ELR (cell line): Measurements from ENCODE around the gene SLC9A9.

ENCODE experiments used
- DNase-seq: peaks from one replicate; pipeline ENCODE4 v3.0.0-alpha.2; 2015; ENCODE audit warnings: low read depth

The SLC9A9 gene

DNA sequence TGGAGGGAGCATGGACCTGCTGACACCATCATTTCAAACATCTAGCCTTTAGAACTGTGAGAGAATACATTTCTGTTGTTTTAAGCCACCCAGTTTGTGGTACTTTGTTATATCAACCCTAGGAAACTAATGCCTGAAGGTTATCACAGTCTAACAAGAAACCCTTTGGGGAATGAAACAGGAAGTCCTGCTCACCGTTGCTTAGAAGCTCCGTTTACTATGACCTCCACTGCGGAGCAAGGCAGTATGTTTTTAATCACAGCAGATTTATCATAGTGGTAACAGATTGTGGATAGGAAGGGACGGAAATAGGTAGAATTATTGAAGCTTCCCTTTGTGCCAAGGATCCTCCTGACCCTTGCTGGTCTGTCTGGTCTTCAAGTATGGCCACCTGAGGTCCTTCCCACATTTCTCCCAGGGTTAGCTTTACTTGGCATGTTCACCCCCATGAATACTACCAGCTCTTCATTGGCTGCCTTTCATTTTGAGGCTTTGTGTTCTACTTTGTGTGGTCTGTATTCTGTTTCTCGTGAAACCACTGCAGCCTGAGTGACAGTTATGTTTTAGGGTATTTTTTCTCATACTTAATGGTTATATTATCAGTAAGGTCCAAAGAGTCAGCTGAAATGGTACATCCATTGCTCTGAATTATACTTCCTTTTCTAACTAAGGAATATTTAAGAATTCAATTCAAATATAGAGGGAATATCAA is 527.1 kb downstream of the SLC9A9 start:
- no peak for DNase-seq

DNA sequence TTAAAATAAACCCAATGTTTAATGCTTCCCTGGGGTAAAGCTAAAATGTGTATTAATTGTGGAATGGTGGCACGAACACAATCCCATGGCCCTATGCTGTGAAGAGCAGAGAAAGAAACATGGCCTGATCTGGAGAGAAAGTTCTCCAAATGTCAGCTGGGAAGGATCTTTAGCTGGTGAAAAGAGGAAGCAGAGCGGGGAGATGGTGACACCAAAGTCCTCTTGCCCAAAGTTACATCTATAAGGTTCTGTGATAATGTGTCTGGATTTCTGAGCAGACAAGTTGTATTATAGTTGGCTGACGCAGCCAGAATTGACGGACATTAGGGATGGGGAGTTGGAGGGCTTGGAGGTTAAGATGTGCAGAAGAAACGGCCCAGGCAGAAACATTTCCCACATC is 532.5 kb downstream of the SLC9A9 start:
- no peak for DNase-seq

DNA sequence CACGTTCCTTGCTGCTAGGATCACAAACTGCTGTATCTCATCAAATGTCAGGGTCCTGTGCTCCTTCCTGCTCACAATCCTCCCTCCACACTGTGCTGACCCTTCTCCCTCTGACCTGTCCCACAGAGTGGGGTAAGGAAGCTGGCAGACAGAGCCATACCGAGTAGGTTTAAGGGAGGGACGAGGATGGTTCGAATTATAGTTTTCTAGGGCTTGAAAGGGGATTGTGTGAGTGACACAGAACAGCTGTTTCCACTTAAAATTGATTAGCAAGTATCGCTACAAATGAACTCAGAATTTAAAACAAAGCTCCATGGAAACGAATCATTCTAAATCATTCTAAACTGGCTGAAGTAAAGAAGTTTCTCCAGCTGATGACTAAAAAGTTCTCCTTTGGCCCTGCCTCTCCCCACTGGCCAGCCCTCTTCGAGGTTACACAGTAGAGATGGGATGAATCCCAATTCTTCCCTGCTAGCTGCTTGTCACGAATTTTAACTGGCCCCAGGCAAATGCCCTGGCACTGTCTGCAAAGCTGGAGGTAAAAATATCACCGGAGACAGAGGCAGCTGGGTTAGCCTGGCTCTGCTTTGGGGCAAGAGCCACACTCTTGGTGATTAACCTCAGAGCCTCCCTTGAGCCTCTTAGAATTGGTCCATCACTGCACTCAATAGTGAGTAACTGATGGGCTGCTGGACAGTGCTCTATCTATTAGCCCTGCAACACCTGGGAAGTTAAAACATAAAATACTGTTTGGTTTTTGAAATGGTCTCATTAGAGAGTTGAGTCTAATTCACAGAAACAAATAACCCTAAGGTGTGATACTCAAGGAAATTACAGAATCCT is 533.8 kb downstream of the SLC9A9 start:
- no peak for DNase-seq

DNA sequence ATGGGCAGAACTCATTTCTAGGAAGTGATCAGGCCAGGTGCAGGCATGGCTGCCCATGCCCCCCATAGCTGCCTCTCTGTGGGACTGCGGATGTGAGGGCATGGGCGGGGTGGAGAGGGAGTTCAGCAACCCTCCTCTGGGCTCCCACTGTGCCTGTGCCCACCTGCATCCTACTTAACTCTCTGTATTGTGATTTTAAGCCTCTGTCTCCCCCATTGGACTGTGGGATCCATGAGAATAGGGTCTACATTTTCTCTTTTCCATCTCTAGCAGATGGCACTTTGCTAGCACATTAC is 534.4 kb downstream of the SLC9A9 start:
- DNase-seq: no peak

DNA sequence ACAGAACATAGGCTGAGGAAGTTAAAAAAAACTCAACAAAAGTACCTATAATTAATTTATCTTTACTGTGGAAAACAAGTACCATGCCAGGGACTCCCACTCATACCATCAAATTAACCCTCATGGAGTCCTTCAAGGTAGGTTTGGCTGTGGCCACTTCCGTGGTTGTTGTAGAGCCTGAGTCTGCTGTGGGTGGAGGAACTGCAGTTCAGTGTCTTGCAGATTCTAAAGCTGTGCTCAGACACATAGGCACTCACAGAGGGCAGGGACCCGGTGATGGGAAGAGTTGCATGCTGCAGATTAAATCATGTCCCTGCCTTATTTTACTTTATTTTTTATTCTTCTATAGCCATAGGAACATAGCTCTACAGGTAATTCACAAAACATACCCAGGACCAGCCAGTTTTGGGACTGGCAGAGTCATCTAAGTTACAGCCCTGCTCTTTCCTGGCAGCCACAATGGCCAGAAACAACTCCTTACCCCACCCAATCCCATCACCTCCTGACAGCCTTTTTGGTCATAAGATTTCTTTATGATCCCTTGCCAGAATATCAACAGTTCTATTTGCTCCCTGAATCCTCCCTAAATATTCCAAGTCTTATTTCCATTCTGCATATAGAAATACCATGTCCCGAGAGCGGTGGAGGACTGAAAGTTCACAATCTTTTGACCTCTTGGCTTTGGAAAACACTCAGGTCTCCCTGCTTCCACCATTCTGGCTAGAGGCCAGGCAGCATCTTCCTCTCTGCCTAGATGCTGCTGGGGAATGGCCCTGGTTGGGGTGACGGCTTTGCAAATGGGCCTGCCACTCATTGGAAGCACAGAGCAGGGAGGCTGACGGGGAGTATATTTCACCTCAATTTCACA is 535.0 kb downstream of the SLC9A9 start:
- DNase-seq: no peak

DNA sequence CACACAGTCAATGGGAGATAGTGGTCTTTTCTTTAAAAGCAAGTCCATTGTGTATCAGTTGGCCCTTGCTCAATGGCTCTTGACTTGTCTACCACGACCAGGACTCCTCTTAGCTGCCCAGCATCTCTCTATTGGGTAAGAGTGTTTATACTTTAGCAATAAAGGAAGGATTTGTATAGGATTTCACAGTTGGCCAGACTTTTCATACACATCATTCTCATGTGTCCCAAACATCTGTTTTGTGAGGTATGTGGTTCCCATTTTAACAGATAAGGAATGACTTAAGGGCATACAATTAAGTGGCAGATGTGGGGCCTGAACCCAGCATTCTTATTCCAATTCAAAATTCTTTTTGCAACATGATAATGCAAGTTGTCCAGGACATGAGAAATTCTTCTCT is 537.2 kb downstream of the SLC9A9 start:
- no peak for DNase-seq

DNA sequence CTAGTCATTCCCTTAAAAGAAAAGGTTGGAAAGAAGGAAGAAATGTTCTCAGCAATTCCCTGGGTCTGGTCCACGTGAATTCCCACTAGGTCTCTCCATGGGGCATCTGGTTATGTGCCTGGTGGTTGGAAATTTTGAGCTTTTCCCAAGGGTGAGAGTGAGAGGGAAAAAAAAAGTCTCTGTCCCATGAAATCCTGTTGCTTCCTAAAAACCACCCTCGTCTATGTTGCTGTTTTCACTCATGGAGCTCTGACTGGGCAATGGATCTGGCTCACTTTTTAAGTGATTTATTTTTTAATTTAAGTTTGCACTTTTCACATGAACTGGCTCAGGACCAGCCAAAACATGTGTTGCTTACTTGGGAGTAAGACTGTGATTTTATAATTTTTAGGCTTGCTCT is 538.6 kb downstream of the SLC9A9 start:
- no peak for DNase-seq

DNA sequence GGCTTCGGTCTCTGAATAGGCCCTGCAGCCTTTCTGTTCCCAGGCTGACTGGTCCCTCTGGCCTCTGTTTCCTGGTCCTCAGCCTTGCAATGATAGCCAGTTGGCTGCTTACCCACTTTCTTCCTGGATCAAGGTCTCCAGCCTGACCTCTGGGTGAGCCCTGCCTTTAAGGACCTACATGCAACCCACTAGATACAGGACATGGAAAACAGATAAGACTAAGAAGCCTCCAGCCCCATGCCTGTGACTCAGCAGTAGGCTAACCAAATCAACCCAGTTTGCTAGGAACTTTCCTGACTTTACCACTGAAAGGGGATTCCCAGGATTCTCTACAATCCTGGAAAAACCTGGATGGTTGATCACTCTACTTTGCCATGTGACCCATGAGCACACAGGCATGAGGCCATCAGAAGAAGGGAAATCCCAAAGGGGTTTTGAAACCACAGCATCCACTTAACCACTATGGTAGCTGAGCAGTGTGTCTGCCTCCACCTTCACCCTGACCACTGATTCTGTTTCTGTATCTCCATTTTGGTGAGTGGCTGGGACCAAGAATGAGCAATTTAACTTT is 540.6 kb downstream of the SLC9A9 start:
- peak; percentile 42 for DNase-seq

DNA sequence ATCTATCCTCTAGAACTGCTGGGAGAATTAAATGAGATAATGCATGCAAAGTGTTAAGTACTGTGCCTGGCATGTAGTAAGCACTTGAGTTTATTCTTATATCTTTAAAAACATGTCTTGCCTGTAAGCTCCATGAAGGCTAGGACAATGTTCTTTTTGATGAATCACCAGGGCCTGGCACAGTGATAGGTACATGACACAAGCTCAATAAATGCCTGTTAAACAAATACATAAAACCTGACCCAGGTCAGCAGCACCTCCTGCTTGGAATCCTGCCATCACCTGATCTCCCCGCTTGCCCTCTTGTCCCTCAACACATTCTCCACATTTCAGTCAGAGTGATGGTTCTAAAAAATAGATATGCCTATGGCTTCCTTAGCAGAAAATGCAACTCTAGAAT is 541.9 kb downstream of the SLC9A9 start:
- DNase-seq: no peak

DNA sequence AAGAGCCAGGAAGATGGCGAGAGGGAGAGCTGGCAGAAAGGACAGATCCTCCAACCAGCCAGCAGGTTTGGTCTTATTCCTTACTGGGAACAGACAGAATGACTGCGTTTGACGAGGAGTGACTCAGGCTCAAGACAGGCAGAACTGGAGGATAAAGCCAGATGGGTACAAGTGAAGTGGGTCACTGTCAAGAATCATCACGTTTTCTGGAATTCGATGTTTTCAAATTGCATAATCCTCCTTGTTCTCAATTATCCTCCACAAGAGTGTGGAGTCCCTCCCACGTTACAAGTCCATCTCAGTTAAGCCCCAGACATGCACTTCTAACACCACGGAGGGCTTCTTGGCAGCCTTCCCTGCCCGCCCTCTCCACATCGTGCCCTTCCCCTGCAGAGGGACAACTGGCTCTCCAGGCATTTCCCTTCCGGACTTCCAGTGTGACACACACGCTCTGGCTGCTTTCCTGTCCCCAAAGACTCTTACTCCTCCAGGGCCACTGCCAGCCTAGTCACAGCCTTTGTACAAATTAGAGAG is 545.6 kb downstream of the SLC9A9 start:
- peak; percentile 79 for DNase-seq

DNA sequence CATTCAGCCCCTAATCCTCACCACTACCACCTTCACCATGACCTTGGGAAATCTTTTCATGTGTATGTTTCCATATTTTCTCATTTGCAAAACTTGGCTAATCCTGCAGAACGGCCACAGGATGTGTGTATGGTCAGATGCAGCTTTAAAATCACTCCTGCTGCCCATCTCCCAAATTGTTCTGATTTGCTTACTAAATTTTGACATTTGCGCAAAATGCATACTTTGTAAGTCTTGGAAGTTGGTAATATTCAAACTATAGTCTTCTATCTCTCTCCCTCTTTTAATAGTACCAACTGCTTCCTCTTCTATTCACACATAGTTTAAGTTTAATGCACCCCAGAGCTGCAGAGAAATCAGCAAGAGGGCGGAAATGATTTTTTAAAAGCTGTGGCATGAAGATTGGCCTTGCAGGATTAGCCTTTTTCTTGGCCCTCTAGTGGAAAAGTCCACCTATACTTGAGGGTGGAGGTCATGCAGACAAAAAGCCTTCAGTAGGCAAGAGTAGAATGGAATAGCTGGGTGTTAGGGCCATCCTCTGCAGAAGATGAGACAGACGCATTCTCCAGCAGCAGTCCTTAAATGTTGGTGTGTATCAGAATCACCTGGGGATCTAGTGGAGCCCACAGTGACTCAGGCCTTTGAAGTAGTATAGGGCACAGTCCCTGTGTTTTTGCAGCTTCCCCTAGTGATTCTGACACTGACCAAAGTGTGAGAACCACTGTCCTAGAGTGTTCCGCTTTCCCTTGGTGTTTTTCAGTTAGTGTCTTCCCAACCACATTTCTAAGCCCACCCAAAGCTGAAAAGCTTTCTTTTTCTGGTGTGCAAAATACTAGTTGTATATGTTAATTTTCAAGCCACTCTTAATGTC is 547.0 kb downstream of the SLC9A9 start:
- DNase-seq: no peak

DNA sequence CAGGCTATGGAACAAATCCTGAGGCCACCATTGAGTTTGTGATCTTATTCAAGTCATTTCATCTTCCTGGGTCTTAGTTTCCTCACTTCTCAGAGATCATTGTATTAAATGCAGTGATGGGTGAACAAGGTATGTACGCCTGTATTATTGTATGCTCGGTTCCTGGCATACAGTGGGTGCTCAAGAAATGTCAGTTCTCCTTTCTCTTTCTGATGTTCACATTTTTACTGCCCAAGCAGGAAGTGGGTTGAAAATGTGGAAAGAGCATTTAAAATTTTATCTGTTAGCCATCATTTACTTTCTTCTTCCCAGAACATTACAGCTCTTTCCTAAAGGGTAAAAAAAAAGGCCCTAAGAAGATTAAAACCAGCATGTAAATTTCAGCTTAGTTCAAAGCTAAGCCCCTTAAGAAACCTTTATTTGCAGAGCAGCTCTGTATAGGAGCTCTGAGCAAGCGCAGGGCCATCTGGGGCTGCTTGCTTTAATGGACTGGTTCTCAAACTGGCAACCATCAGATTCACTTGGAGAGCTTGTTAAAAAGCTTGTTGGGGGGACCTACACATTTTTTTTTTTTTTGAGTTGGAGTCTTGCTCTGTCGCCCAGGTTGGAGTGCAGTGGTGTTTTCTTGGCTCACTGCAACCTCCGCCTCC is 549.3 kb downstream of the SLC9A9 start:
- DNase-seq: no peak

DNA sequence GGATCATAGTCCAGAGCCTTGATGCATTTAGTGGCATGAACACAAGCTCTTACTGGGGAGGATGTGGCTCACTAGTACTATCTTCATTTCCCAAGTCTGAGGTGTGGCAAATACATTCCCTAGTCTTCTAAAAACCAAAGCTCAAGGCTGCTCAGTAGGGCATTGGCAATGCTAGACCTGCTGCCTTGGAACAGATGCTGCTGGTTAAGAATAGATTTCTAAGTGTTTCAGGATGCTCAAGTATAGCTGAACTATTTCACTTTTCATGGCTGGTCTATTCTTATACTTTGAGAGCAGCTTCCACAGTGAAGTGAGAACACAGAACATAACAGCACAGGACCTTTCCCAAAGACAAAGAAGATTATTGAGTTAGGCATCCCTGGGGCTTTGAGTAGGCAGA is 549.9 kb downstream of the SLC9A9 start:
- no peak for DNase-seq

DNA sequence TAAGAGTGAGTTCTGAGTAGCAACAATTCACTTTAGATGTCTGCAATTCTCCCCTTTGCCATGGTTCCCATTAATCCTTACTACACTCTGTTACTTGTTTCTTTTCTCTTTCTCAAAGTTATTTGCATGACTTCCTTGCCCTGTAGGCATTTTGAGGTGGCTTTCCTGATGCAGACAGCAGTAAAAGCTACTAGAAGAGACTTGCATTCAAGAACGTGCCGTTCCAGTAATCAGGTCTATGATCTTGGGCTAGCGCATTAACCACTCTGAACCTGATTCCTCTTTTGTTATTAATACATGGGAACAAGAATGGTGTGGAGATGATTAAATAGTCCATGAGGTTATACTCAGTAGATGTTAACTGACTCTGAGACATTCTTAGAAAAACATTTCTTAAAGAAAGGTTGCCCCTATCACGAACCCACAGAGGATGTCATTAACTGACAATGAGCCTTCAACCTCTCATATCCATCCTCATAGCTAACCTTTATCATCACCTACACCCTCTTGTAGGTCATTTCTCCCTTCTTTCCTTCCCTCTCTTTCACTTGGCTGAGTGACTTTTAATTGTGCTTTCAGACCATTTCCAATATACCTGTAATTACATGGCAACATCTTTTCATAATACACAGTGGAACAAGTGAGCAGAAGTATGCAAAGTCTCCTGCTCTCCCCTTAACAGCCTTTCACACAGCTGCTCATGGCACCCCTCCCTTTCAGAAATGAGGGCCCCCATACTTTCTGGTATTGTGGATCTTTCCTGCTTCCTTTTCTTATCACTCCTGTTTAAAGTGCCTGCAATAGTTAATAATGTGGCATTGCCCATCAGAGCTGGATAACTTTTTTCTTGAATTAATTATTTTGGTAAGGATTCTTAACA is 552.8 kb downstream of the SLC9A9 start:
- no peak for DNase-seq

DNA sequence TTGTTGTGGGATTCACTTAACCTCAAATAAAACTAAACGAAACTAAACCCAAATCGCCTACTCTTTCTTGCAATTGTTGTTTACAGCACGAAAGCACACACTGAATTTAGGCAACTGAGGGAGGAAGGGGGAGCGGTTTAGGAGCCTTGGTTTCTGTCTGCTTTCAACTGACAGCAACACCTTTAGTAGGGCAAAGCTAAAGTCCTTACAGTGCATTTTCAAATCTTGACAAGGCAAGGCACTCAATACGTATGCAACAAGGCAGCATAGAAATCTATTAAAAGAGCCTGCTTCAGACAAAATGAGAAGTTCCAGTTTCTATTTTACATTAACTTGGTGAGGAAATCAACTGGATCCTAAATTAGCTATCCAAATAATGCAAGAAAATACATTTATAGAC is 554.1 kb downstream of the SLC9A9 start:
- no peak for DNase-seq

DNA sequence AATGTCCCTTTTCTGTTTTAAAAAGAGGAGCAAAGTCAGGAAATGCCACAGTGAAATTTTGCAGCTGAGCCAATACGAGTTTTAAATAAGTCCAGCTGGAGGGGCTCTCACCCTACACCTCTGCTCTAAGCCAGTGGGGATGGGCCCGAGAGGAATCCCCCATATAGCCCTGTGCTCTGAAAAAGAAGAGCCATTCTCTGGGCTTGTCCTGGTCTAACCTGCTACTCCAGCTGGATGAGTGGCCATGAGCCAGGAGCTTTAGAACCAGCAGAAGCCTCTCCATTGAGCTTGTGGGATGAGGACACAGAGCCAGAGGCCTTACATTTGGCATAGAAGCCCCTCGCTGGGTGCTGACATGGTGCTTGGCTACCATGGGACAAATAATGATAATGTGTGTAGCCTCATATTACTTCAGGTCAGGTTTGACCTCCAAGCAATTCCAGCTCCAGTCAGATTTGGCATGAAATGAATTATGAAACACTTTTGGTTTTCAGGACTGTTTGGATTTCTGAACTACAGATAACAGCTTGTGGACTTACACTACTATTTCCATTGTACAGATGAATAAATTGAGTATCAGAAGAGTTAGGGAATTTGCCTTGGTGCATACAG is 556.3 kb downstream of the SLC9A9 start:
- DNase-seq: no peak

DNA sequence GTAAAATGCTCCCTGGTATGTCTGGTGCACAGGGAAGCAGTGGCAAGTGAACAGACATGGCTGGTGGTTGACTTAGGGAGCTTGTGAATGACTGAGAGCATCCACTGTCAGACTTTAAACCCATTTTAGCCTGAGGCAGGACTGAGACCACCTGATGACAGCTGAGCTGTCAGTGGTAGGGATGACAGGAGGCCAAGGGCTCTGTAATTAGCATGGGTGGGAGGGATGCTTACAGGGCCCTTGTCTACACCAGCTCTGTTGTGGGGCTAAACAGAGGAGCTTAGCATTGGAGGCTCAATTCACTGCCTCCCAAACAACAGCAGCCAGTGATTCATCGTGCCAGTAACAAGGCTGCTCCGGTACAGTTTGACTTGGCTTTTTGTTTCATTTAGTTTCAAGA is 559.3 kb downstream of the SLC9A9 start:
- no peak for DNase-seq

DNA sequence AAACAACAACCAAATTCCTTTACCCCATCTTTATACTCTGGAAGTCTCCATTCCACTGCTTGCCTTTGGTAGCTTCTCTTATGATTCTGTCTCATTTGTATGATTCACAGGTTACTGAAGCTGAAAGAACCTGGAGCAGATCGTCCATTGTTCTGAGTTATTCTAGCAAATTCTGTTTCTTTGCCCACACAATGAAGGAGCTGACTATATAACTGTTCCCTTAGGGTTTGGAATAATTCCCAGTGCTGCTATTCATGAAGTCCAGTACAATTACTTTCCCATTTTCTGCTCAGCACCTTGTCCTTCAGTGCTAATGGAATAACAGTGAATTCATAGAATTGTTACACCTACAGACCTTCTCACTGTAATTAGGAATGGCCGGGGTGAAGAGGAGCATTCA is 560.9 kb downstream of the SLC9A9 start:
- DNase-seq: no peak

DNA sequence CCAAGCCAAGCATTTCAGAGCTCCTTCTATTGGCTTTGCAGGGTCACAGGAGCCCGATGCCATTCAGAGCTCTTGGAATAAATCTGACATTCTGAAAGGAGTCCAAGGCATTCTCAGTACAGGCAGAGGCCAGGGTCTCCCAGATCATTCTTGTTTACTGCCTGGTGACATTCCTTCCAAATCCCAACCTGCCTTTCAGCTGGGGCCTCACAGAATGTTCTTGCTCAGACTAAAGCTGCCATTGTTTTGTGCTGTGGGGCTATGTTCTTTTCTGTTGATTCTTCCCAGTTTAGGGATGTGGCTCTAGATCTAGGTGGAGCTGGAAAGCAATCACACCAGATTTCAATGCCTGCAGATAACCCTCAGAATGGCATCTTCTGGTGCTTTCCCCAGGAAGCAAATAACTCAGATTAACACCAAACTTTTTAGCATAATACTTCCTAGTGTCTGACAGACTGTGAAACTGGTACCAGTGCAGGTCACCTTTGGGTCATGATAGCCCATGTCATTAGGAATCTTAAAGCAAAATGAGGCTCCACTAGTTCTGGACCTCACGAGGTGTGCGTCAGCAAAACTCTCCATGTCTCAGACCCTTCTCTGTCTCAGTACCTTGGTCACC is 561.8 kb downstream of the SLC9A9 start:
- DNase-seq: no peak
